HEK293 (cell line): ENCODE data around the gene ARHGAP24.

Experiments used
- REST ChIP-seq: fragments of 450-650 bp; formaldehyde crosslinking; IDR thresholded peaks from 2 replicates; pipeline ENCODE4 v1.5.1; 2016; ENCODE audit warnings: missing biosample characterization, missing genetic modification characterization
- TCF7L2 ChIP-seq: IDR thresholded peaks from 2 replicates; pipeline ENCODE4 v1.6.1; 2011; ENCODE audit warnings: low read depth, mild to moderate bottlenecking, inconsistent platforms, low read length, moderate library complexity, borderline replicate concordance
- ZBTB21 ChIP-seq: fragments of 450-650 bp; formaldehyde crosslinking; IDR thresholded peaks from 2 replicates; pipeline ENCODE4 v1.5.1; 2017; ENCODE audit warnings: missing biosample characterization, missing genetic modification characterization
- ZNF114 ChIP-seq: fragments of 450-650 bp; formaldehyde crosslinking; IDR thresholded peaks from 2 replicates; pipeline ENCODE4 v1.5.0; 2017; ENCODE audit warnings: missing biosample characterization, missing genetic modification characterization
- ZNF785 ChIP-seq: fragments of 450-650 bp; formaldehyde crosslinking; IDR thresholded peaks from 2 replicates; pipeline ENCODE4 v1.5.1; 2016; ENCODE audit warnings: missing biosample characterization, missing genetic modification characterization
- TF ChIP-seq, protein P1 (sequence below): fragments of 450-650 bp; formaldehyde crosslinking; IDR thresholded peaks from 2 replicates; pipeline ENCODE4 v1.5.1; 2016; ENCODE audit warnings: missing biosample characterization, missing genetic modification characterization
- TF ChIP-seq, protein P2 (sequence below): fragments of 450-650 bp; formaldehyde crosslinking; IDR thresholded peaks from 2 replicates; pipeline ENCODE4 v1.5.1; 2016; ENCODE audit warnings: missing biosample characterization, missing genetic modification characterization
- TF ChIP-seq, protein P3 (sequence below): fragments of 450-650 bp; formaldehyde crosslinking; IDR thresholded peaks from 2 replicates; pipeline ENCODE4 v1.5.1; 2016; ENCODE audit warnings: missing biosample characterization, missing genetic modification characterization, borderline replicate concordance
- TF ChIP-seq, protein P4 (sequence below): IDR thresholded peaks from 2 replicates; pipeline ENCODE4 v1.6.1; 2011; ENCODE audit warnings: mild to moderate bottlenecking, low read depth, low read length, borderline replicate concordance
- TF ChIP-seq, protein P5 (sequence below): fragments of 450-650 bp; IDR thresholded peaks from 2 replicates; pipeline ENCODE4 v1.5.1; 2018; ENCODE audit warnings: missing biosample characterization, mild to moderate bottlenecking, missing genetic modification characterization

DNA sequence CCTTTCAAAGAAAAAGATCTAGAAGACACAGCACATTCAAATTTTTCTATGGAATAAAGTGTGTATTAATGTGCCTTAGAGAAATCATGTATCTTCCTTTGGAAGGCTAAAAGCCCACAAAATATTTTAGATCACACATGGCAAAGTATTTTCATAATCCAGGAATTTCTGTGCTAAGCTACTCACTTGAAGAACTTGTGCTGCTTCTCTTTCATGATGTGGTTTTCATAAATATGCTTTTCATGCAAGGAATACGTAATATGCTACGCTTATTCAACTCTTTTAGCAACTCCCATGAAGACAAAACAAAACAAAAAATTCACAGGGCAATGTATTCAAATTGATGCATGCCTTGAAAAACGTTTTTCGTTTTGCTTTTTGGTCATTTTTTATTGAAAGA is 125.6 kb downstream of the ARHGAP24 start:
- TF ChIP-seq, protein P1, sequence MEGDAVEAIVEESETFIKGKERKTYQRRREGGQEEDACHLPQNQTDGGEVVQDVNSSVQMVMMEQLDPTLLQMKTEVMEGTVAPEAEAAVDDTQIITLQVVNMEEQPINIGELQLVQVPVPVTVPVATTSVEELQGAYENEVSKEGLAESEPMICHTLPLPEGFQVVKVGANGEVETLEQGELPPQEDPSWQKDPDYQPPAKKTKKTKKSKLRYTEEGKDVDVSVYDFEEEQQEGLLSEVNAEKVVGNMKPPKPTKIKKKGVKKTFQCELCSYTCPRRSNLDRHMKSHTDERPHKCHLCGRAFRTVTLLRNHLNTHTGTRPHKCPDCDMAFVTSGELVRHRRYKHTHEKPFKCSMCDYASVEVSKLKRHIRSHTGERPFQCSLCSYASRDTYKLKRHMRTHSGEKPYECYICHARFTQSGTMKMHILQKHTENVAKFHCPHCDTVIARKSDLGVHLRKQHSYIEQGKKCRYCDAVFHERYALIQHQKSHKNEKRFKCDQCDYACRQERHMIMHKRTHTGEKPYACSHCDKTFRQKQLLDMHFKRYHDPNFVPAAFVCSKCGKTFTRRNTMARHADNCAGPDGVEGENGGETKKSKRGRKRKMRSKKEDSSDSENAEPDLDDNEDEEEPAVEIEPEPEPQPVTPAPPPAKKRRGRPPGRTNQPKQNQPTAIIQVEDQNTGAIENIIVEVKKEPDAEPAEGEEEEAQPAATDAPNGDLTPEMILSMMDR: no peak
- TF ChIP-seq ZBTB21 (tag by site-specific recombination): no peak
- TF ChIP-seq REST (tag by site-specific recombination): no peak
- no peak for TF ChIP-seq ZNF114 (tag by site-specific recombination)
- TF ChIP-seq, protein P2, sequence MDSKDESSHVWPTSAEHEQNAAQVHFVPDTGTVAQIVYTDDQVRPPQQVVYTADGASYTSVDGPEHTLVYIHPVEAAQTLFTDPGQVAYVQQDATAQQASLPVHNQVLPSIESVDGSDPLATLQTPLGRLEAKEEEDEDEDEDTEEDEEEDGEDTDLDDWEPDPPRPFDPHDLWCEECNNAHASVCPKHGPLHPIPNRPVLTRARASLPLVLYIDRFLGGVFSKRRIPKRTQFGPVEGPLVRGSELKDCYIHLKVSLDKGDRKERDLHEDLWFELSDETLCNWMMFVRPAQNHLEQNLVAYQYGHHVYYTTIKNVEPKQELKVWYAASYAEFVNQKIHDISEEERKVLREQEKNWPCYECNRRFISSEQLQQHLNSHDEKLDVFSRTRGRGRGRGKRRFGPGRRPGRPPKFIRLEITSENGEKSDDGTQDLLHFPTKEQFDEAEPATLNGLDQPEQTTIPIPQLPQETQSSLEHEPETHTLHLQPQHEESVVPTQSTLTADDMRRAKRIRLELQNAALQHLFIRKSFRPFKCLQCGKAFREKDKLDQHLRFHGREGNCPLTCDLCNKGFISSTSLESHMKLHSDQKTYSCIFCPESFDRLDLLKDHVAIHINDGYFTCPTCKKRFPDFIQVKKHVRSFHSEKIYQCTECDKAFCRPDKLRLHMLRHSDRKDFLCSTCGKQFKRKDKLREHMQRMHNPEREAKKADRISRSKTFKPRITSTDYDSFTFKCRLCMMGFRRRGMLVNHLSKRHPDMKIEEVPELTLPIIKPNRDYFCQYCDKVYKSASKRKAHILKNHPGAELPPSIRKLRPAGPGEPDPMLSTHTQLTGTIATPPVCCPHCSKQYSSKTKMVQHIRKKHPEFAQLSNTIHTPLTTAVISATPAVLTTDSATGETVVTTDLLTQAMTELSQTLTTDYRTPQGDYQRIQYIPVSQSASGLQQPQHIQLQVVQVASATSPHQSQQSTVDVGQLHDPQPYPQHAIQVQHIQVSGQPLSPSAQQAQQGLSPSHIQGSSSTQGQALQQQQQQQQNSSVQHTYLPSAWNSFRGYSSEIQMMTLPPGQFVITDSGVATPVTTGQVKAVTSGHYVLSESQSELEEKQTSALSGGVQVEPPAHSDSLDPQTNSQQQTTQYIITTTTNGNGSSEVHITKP (tag by site-specific recombination): no peak
- TF ChIP-seq, protein P3, sequence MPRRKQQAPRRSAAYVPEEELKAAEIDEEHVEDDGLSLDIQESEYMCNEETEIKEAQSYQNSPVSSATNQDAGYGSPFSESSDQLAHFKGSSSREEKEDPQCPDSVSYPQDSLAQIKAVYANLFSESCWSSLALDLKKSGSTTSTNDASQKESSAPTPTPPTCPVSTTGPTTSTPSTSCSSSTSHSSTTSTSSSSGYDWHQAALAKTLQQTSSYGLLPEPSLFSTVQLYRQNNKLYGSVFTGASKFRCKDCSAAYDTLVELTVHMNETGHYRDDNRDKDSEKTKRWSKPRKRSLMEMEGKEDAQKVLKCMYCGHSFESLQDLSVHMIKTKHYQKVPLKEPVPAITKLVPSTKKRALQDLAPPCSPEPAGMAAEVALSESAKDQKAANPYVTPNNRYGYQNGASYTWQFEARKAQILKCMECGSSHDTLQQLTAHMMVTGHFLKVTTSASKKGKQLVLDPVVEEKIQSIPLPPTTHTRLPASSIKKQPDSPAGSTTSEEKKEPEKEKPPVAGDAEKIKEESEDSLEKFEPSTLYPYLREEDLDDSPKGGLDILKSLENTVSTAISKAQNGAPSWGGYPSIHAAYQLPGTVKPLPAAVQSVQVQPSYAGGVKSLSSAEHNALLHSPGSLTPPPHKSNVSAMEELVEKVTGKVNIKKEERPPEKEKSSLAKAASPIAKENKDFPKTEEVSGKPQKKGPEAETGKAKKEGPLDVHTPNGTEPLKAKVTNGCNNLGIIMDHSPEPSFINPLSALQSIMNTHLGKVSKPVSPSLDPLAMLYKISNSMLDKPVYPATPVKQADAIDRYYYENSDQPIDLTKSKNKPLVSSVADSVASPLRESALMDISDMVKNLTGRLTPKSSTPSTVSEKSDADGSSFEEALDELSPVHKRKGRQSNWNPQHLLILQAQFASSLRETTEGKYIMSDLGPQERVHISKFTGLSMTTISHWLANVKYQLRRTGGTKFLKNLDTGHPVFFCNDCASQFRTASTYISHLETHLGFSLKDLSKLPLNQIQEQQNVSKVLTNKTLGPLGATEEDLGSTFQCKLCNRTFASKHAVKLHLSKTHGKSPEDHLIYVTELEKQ (tag by site-specific recombination): no peak
- TF ChIP-seq, protein P4, sequence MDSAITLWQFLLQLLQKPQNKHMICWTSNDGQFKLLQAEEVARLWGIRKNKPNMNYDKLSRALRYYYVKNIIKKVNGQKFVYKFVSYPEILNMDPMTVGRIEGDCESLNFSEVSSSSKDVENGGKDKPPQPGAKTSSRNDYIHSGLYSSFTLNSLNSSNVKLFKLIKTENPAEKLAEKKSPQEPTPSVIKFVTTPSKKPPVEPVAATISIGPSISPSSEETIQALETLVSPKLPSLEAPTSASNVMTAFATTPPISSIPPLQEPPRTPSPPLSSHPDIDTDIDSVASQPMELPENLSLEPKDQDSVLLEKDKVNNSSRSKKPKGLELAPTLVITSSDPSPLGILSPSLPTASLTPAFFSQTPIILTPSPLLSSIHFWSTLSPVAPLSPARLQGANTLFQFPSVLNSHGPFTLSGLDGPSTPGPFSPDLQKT: no peak
- TF ChIP-seq TCF7L2: no peak
- TF ChIP-seq ZNF785 (tag by site-specific recombination): no peak
- TF ChIP-seq, protein P5, sequence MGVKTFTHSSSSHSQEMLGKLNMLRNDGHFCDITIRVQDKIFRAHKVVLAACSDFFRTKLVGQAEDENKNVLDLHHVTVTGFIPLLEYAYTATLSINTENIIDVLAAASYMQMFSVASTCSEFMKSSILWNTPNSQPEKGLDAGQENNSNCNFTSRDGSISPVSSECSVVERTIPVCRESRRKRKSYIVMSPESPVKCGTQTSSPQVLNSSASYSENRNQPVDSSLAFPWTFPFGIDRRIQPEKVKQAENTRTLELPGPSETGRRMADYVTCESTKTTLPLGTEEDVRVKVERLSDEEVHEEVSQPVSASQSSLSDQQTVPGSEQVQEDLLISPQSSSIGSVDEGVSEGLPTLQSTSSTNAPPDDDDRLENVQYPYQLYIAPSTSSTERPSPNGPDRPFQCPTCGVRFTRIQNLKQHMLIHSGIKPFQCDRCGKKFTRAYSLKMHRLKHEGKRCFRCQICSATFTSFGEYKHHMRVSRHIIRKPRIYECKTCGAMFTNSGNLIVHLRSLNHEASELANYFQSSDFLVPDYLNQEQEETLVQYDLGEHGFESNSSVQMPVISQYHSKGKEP (tag by site-specific recombination): no peak
